Activated CD4-positive, alpha-beta T cell treated with anti-CD3 and anti-CD28 coated beads, Interleukin-2, amount 50 U/mL, for 1 hour (primary cell): ENCODE measurements around the gene MSH5.
A peak's percentile ranks its signal among the peaks of the same experiment; 100 is the strongest.

Experiments used
- DNase-seq: peaks from one replicate; pipeline ENCODE4 v3.0.0-alpha.2; 2020

MSH5 gene

DNA sequence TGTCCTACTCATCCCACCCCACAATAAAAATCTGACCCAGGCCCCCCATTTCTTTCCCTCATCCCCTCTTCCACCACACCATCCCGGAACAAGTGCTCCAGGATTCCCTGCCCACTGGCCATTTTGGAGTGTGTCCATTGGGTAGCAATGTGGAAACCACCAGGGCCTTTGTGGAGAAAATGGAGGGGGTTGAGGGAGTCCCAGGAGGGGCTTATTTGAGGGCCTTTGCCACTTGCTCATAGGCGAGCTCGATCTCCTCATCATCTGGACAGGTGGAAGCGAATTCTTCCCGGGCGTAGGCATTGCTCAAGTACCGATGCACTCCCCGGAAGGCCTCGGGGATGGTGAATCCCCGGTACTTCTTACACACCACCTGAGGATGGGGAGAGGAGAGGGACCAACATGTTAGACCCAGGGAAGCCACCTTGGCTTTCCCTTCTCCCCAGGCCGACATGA, 9.1 kb upstream of the MSH5 start:
- DNase-seq, result no peak

DNA sequence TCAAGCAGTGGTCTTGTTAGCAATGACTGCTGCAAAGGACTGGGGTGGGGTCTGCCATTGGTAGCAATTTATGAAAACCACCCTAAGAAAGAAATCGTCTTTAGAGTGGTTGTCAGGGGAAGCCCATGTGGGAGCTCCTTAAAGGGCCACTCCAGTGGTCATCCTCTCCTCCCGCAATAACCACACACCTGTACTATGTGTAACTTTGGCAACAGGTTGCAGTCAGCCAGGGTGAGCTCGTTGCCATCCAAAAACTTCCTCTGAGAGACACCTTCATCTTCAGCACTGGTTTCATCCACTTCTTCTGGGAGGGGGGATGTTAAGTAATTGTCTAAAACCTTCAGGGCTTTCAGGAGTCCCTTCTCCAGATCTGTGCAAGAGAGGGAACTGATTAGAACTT, 7.8 kb upstream of the MSH5 start:
- DNase-seq, result no peak

- DNase-seq, result no peak
Measured at GRCh38 chr6:31733734-31734133, 6.1 kb upstream of the MSH5 start.

DNA sequence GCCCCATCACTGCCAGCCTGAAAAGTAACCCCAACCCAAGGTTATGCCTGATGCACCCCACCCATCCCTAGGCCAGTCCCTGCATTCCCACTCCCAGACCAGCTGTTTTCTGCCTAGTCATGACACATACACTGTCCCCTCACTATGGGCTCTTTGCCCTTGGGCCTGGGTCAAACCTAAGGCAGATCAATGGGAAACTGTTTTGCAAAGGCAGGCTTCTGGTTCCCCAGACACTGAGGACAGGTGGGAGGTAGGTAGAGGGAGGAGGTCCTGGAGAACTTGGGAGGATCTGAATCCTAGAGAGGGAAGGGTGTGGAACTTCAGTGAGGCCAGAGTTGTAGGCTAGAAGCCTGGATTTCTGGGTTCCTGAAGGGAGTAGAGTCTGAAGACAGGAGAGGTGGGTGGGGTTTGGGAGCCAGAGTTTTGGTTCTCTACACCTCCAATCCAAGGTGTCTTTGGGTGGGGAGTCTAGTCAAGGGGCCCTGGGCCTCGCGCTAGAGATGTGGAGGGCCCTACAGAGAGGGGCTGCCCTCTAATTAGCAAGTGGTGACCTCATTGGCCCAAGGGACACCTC, 5.5 kb upstream of the MSH5 start:
- DNase-seq, result no peak

DNA sequence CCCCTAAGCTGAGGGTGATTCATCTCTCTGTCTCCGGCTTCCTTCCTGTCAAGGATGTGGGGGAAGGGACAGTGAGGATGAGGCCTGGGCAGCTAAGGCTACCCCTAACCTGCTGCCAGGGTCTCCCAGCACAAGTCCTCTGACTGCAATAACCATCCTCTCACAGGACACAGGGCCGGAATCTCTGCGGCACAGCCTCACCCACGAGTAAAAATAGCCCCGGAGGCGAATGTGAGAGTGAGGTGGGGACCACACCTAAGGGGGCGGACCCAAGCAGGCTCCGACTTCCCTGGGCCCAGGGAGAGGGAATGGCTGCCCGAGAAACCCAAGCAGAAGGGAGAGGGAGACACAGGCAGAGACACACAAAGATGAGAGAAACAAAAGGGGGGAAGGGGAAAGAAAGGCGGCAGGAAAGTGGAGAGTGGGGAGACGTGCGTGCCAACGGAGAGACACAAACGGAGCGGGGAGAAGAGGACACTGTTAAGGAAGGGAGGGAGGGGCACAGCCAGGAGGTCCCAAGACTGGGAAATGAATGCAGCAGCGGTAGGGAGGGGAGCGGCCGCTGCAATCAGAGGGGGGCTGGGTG, 4.9 kb upstream of the MSH5 start:
- peak; percentile 39 for DNase-seq

DNA sequence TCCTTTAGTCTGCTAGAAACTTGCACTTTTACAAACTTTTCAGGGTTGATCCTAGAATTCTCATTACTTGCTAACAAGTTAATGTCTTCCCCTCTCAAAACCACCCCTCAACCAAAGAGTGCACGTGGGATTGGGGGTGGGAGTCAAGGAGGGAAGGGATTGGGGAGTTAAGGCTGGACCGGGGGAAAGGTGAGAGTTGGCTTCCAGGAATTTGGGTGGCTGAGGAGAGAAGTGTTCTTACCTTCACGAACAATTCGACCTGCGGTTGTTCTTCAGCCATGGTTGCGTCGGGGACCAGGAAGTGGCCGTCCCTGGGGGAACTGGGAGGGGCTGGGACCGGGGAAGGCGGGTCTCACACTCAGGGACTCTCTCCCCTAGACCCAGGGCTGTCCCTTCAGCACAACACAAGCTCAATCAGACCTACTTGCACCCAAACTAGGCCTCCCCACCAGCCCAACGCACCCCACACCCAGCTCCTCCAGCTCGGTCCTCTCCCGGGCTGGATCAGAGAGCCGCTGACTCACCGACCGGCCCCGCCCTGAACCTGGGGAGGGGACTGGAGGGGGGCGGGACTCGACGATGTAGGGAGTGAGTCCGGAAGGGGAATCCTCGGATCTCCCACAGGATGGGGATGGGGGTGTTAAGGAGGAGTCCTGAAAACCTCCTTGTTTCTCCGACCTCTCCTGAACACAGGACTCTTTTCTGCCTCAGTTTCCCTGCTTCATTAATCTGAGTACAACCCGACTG, 3.6 kb upstream of the MSH5 start, which contains the start of gene CLIC1:
Gene CLIC1, minus strand, starts transcription at position 510 of the 747 bp plus-strand sequence. Its CDS starts 230 bp downstream, at position 280.
- peak; percentile 75 for DNase-seq

DNA sequence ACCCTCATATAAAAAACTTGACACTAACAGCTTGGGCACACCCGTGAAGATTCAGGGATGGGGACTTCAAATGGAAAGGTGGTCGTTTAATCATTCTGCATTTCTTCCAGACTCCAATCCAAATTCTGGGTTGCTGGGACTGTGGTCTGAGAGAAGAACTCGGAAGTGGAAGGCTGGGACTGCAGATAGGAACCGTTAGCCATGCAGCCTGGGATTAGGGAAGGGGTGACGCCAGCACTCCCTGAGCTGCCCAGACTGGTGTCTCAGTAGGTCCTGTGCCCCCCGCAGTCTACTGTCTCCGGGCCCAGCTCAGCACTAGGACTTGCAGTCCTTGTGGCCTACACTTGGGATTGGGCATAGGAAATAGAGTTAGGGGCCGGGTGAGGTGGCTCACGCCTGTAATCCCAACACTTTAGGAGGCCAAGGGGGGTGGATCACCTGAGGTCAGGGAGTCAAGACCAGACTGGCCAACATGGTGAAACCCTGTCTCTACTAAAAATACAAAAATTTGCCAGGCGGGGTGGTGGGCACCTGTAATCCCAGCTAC, 3.0 kb upstream of the MSH5 start:
- no peak for DNase-seq

GRCh38 chr6:31737315-31737990, 2.4 kb upstream of the MSH5 start:
- DNase-seq, result no peak

GRCh38 chr6:31737991-31738979, 1.5 kb upstream of the MSH5 start:
- DNase-seq, result peak; percentile 58

DNA sequence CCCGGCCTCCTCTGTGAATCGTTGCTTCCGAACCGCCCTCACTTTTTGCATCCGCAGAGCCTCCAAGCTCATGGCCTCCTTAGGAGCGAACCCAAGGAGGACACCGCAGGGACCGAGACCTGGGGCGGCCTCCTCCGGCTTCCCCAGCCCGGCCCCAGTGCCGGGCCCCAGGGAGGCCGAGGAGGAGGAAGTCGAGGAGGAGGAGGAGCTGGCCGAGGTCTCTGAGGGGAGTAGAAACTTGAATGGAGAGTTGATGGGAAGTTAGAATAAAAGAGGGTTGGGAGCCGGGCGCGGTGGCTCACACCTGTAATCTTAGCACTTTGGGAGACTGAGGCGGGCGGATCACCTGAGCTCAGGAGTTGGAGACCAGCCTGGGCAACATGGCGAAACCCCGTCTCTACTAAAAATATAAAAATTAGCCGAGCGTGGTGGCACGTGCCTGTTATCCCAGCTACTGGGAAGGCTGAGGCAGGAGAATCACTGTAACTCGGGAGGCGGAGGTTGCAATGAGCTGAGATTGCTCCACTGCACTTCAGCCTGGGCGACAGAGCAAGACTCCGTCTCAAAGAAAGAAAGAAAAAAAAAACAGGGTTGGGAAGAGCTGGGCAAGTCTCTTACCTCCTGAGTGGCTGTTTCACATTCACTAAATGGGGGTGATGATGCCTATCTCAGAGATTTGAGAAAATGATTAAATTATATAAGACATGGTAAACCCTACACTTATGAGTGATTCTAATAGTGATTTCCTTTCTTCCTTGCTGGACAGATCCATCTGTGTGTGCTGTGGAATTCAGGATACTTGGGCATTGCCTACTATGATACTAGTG, 805 bp downstream of the MSH5 start:
- no peak for DNase-seq

- no peak for DNase-seq
Measured at GRCh38 chr6:31741815-31742214, 2.0 kb downstream of the MSH5 start.

DNA sequence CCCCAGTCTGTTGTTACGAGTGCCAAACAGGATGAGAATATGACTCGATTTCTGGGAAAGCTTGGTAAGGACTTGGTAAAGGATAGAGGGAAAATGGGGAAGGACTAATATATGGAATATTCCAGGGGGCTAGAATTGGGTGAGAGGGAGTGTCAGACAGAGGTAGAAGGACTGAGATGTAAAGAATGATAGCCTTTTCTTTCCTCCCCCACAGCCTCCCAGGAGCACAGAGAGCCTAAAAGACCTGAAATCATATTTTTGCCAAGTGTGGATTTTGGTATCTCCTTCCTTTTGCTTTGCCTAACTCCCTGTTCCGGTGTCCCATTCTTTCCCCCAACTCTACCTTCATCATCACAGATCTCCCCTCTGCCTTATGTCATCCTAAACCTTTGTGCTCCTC, 3.1 kb downstream of the MSH5 start:
- DNase-seq, result no peak

- DNase-seq, result no peak
Measured at GRCh38 chr6:31744422-31744821, 4.6 kb downstream of the MSH5 start.

GRCh38 chr6:31749301-31750036, 9.7 kb downstream of the MSH5 start:
- no peak for DNase-seq

- no peak for DNase-seq
Measured at GRCh38 chr6:31750411-31751022, 10.7 kb downstream of the MSH5 start.

DNA sequence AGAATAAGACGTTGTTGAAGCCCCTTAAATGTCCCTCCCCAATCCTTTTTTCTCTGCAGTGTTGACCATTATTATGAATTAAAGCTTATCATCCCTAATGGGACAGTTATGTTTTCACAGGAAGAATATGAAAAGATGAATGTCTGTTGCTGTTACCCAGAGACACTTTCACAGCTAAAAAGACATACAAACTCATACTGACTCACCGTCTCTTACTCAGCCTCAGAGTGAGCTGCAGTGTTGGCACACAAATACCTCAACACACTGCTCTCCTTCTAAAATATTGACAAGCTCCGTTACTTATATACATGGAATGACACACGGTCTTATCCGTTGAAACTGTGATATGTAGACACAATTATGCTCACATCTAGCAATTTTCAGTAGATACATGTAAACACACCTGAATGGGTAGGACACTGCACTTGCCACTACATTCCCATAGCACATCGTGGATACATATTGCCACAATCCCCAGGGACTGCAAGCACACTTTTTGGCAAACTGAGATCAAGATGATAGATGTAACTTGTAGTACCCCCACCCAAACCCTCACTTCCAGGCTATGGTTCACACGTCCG, 13.0 kb downstream of the MSH5 start:
- no peak for DNase-seq

- no peak for DNase-seq
Measured at GRCh38 chr6:31758281-31758680, 18.5 kb downstream of the MSH5 start.

GRCh38 chr6:31760790-31761189, 21.0 kb downstream of the MSH5 start:
- no peak for DNase-seq

- DNase-seq, result no peak
Measured at GRCh38 chr6:31761343-31761742, 21.5 kb downstream of the MSH5 start.

DNA sequence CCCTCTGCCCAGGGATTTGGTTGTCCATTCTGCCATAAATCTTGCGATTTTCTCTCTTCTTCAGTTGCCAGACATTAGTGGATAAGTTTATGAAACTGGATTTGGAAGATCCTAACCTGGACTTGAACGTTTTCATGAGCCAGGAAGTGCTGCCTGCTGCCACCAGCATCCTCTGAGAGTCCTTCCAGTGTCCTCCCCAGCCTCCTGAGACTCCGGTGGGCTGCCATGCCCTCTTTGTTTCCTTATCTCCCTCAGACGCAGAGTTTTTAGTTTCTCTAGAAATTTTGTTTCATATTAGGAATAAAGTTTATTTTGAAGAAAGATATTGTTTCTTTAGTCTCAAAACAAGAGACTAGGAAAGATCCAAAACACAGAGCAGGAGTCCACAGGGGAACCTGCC, 22.6 kb downstream of the MSH5 start, which contains the start of gene SAPCD1:
Gene SAPCD1, plus strand, starts transcription at position 301 of the 400 bp plus-strand sequence. CDS start 399 bp downstream, outside the sequence.
- no peak for DNase-seq
